GM18499 (cell line): Measurements from ENCODE around the gene NPAS2.

Experiments used
- ATAC-seq: cut with Tn5 transposase; IDR thresholded peaks from one replicate; pipeline ENCODE4 v1.9.1; 2021; ENCODE audit warnings: moderate number of reproducible peaks; ENCODE audit not compliant: insufficient read depth, unreplicated experiment

Gene NPAS2

DNA sequence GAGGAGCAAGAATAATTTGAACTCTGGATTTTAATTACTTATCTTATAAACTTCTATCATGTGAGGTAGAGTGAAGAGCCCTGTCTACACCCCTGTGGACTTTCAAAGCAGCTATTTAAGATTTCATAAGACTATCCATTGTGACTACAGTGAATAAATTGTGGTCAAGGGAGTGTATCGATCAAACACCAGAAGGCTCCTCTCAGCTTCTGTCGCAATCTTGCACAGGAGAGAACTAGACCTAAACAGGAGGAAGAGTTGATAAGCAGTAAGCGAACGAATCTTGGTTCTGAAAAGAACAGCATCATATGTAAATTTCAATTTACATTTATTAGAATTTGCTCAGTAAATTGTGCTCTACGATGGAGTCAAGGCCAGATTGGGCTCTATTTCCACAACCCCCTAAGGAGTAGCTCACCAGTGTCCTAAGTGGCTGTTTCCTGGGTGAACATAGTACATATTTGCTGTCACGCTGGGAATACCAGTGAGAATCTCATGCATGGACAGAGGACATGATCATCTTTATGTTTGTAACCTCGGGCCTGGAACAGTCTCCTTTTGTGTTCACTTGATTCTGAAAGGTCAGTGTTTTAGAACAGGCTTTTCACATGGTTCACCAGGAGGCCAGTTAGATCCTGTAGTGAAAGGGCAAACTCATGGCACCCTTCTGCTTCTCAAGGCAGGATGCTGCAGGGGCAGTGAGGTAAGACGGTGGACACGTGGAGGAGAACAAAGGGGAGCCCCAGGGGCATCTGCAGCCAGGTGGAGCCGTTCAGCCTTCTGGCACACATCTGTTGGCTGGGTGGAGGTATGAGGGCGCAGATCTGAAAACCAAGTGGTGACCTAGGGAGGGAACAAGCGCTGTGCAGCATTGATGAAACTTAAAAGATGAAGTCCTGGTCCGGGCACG is 33.3 kb downstream of the NPAS2 start:
- no peak for ATAC-seq

DNA sequence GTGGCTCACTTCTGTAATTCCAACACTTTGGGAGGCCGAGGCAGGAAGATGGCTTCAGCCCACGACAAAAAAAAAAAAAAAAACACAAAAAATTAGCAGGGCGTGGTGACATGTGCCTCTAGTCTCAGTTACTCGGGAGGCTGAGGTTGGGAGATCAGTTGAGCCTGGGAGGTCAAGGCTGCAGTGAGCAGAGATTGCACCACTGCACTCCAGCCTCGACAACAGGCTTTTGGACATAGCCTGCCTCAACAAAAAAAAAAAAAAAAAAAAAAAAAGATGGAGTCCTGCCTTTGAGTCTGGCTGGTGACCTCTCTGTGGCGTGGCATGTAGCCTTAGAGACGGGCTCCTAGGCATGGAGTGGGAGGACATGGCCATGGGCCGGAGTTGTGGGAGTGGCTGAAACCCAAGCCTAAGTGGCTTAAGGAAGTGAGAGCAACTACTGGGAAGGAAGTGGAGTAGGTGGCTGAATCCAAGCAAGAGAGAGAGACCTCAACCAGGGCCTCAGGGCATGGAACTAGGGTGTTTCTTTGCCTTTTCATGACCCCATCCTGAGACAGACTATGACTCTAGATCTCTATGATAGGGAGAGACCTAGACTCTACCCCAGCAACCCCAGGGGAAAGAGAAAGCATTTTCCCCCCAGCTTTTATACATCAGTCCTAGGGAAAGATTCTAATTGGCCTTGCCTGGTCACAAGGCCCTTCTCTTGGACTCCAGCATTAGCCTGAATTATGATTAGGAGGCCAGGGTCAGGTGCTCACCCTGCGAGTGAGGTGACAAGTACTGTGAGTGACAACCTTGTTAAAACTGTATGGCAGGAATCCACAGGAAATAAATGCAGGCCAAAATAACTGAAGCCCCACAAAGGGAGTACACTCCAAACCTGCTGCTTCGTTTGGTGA is 34.2 kb downstream of the NPAS2 start:
- no peak for ATAC-seq

DNA sequence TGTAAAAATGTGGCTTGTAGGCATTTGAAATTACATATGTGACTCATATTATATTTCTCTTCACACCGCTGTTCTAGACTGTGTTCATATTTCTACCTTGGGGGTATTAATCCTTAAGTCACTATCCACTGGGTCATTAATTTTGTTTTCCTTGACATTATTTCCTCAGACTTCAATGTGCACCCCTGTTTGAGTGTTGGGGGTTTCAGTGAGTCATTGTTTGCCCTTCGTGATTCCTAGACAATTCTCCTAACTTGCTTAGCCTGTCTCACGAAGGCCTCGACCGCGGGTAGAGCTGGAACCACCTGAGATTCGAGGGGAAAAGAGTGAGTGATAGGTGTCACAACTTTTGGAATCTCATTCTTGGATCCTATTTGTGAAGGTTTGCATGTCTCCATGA is 35.1 kb downstream of the NPAS2 start:
- no peak for ATAC-seq

DNA sequence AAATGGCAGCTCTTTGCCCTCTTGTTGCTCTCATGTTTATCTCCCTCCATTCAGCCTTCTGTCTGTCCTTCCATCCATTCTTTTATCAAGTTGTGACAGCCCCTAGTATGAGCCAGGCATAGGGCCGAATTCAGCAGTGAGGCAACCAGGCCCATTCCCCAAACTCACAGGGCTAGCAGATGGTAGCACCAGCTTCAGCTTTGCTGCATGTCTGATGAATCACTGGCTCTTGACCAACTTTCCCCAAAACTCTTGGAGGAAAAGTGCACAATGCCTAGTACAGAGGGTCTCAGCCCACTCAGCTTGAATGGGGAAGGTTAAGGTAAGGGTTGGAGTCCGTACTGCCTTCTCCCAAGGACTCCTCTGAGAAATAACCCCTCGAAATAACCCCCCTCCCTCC is 35.7 kb downstream of the NPAS2 start:
- no peak for ATAC-seq

DNA sequence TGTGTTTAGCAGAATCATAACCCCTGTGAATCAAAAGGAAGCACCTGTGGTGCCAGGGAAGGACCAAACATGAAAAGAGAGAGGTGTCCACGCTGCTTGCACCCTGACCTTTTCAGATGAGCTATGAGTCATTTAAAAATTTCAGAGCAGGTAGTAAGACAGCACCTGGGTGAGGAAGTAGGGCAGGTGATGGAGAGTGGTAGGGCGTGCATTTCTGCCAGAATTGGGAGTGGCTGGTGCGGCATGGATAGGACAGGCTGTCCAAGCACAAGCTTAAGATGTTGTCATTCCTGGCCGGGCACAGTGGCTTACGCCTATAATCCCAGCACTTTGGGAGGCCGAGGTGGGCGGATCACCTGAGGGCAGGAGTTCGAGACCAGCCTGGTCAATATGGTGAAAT is 36.8 kb downstream of the NPAS2 start:
- ATAC-seq, result no peak

DNA sequence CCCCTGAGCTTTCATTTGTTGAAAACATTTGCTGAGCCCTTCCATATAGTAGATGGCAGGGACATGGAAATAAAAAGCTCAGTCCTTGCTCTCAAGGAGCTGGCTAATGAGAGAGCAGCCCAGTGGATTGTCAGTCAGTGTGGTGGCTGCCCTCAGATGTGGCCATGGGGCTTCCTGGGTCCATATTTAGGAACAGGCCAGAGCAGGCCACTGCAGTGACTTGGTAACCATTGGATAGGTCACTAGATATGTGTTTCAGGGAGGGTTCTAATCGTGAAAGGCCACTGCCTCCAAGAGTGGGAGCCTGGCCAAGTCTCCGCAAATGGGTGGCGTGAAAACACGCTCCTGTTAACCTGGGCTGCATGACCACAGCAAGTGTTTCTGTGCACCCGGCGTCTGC is 37.4 kb downstream of the NPAS2 start:
- no peak for ATAC-seq

DNA sequence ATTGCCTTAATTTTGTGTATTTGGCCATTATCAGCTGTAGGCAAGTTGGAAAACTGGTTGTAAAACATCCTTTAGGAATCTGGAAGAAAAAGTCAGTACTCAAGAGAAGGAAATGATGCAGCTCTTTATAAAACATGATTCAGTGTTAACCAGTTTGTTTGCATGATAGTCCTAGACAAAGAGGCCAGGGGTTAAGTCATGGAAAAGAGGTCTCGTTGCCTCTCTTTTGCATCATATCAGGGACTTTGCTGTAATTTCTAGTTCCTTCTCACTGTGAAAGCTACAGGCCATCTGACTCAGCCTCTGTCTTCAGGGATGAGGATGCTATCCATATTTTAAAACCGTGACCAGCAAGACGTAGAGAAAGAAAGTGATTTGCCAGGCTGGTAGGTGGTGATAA is 38.0 kb downstream of the NPAS2 start:
- ATAC-seq, result no peak

DNA sequence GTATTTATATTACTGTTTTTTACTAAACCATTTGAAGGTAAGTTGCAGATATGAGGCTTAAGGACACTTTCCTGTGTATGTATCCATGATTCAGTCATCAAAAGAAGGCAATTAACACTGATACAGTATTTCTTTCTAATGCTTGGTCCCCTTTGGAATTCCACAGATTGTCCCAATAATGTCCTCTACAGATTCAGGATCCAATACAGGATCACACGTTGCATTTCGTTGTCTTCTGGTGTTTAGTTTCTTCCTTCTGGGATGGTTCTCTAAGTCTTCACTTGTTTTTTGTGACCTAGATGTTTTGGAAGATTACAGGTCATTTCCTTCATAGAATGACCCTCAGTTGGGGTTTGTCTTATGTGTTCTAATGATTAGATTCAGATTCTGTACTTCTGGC is 40.0 kb downstream of the NPAS2 start:
- no peak for ATAC-seq

DNA sequence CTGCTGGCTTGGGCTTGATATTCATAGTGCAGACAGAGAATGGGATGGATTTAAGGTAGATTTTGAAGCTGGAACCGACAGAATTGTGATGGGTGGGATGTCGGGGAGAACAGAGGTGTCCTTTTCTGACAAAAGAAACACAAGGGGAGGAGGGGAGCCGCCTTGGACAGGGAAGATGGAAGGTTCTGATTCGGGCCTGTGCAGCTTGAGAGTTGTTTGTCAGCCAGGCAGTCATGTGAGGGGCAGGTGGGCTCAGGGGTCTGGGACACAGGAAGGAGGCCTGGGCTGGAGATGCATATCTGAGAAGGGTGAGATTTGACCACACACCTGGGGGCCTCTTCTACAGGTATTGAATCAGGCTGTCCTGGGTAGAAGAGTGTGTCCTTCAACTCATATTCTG is 41.4 kb downstream of the NPAS2 start:
- ATAC-seq, result no peak

DNA sequence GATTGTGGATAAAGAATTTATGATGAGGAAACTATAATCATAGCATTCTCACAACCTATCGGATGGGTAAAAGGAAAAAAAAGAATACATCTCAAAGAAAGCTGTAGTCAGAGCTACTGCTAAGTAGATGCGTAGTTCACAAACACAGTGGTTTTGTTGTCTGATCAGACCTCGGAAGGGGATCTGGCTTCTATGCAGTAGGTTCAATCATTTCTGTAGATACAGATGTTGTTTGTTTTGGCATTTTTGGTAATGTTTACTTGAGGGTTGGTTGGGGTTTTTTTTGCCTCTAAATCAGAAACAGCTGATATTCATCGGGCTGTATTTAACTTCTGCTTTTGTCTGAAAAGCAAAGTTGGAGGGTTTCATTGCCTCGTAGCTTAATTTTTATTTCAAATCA is 42.1 kb downstream of the NPAS2 start:
- ATAC-seq, result no peak

DNA sequence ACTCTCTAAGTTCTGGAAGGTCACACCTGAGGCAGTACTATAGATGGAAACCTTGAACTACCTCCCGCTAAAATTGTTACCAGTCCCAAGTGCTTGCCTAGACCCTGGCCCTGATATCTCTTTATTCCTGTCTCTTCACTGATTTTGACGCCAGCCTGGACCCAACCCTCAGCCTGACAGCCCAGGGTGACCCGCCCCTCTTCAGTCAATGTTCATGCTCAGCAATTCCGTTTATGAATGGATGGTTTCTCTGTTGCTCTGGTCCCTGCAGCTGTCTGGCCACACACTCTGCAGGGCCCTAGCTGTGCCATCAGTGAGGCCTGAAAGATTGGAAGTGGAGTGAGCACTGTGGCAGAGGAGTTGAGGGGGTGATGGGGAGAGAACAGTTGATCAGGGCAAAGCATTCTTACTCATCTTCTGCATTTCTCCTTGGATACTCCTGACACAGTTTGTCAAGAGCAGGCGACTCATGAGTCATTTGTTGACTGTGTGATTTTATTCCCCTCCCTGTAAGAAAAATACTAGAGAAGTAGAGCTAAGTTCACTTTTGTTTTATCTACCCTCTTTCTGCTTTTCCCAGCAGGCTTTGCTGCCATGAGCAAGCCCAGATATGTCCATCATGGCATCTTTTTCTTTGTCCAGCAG is 46.0 kb downstream of the NPAS2 start:
- ATAC-seq, result no peak

DNA sequence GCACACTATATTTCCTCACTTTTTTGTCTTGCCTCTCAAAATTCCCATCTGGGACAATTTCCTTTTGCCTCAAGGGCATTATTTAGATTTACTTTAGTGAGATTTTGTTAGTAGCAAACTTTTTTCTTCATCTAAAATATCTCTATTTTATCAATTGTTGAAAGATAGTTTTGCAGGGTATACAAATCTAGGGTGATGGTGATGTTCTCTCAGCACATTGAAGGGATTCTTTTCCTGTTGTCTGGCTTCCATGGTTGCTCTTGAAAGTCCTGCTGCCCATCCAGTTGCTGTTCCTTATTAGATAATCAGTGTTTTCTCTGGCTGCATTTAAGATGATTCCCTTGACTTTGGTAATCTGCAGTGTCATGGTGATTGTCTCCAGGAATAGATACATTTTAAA is 48.1 kb downstream of the NPAS2 start:
- no peak for ATAC-seq

DNA sequence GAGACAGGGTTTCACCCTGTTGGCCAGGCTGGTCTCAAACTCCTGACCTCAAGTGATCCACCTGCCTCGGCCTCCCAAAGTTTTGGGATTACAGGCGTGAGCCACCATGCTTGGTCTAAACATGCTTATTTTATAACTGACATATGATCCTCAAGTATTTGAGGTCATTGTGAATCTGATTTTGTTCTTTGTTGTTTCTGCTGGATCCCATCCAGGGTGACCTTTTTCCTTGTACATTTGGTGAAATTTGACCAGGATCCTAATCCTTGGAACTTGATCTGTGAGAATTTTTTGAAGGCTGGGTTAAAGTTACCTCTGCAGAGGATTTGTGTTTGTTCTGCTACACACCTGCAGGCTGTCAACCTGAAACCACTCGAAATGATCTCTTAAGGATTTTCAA is 49.2 kb downstream of the NPAS2 start:
- no peak for ATAC-seq

DNA sequence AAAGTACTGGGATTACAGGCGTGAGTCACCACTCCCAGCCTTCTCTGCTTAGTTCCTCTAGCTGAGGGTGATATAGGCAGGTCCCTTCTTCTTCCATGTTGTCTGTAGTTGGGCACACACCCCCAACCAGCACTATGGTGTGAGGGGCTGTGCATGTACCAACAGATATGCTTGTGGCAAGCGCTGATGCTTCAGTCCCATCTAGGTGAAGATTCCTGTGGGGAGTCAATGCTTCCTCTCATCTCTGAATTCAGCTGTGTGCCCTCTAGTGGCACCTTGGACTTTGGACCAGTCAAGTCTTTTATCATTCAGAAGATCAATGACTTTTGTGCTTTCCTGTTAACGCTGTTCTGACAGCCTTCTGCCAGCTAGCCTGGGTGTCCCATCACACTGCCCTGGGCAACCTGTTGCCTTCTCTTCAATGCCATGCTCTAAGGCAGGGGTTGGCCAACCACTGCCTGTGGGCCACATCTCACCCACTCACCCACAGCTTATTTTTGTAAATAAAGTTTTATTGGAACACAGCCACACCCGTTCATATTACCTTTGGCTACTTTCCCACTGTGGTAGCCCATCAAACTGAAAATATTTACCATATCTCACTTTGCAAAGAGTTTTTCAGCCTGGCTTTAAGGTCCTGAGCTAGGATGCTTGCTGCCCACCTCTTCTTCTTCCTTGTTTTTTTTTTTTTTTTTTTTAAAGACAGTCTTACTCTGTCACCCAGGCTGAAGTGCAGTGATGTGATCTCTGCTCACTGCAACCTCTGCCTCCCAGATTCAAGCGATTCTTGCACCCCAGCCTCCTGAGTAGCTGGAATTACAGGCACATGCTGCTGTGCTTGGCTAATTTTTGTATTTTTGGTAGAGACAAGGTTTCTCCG is 51.0 kb downstream of the NPAS2 start:
- no peak for ATAC-seq

DNA sequence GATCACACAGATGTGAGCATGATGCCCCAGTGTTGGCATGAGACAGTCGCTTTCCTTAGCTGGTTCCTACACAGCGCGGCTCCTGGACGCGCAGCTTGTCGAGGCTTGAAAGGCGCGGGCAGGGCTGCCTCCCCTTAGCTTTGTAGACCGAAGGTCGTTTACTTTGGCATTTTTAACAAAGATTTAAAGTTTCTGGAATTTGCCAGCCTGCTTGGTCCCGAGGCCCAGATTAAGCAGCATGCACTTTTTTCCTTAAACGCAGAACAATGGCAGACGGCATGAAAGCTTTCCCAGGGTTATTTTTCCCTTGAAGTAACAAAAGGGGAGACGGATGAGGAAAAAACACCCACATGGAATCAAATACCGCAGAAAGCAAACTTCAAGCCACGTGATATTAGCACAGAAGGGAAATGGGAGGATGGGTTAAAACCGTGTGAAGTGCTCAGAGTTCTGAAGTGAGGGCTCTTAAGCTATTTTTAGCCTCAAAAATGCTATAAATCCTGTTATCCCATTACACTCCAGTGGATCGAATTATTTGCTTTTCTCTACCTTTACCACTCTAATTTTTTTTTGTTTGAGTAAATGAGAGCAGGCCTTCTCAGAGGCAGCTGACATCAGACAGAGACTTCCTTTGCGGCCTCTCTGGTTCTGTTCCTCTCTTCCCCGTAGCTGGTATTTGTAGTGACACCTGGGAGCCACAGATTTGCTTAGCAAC is 55.7 kb downstream of the NPAS2 start:
- ATAC-seq, result no peak

DNA sequence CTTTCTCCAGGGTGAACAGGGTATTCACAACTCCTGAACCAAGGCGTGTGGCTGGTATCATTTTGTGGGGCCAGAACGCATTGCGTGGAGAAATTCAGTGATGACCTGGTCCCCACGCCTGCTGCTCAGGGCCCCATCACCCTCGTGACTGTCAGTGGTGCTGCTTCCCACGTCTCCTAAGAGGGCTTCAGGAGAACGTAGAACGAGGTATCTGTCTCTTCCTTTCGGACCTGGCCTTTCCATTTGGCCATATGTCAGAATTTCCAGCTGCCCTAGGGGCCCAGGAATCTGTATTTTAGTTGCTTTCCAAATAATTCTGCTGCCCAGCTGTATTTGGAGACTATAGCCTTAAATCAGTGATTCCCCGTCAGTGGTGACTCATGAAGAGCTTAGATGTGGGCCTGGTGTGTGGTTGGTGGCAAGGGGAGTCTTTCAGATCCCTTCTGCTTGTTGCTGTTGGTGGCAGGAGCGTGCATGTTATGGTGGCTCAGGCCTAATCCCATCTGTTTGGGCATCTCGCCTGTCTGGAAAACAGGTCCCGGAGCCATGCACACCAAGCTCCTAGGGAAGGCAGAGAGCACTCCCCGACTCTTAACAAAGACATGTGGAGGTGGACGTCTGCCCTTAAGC is 56.4 kb downstream of the NPAS2 start:
- no peak for ATAC-seq

DNA sequence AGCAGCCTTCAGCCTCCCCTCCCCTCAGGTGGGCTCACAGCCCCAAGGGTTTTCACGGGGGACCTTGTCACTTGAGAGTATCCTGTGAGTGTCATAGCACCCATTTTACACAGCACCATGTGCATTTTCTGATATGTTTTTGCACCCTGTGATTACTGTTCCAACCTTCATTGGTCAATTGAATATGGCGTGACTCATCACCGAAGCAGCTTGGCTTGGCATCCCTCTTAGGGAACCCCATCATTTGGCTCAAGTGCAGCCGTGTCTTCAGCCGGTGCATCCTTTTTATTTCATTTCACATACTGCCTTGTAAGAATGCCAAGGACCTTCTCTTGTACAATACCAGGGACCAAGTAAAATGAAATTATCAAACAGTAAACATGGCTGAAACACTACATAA is 57.6 kb downstream of the NPAS2 start:
- no peak for ATAC-seq

DNA sequence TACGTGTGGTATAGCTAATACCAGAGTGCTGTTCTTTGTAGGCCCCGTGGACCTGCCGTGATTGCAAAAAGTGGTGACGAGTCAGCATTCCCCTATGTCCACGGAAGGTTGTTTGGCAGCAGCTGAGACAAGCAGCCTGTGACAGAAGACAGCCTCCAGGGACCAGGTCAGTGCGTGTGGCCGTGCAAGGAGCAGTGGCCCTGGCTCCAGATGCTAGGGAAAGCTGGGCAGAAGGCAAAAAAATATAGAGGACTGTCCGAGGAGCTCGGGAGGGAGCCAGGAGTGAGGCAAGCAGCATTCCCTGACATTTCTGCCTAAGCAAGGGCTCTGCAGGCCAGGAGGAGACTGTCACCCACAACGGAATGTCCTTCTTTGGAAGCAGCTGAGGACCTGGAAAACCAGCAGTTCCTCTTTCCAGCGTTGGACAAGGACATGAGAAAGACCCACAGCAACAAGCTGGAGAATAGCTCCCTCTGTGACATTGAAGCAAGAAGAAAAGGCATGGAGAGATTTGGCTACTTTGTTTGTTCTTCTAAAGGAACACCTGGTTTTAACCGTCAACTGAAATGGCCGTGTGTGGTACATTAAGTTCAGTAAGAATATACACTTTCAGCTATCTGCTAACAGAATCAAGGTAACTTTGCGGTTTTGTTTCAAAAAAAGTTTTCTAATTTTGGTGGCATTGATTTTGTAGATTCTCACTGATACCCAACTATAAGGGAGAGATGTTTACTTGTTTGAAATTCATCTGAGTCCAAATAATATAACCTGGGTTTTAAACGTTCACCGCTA is 58.3 kb downstream of the NPAS2 start:
- no peak for ATAC-seq
